ENCODE results near the gene TMEM163.

DNA sequence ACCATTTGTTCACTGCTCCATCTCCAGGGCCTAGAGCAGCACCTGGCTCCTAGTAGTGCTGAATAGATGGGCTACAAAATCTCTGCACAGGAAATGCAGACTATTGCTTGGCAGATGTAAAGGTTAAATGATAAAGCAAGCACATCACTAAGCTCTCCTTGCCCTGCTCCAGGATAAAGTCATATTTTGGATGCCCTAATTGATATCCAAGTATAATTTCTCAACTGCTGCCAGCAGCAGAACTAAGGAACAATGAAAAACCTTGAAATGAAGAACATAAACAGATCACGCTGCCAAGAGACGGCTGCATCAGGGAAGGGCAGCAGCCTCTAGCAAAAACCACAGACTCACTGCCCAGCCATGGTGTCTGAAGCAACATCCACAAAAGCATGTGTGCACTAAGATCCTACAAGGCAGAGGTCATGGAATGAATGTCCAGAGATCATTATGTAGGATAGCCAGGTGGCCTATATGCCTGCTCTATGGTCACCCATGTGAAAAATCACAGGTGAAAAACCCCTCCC, 134.7 kb downstream of the TMEM163 start:
- no peak for TF ChIP-seq CTCF (tag by site-specific recombination; IDR thresholded peaks at IDR 0.05)
- TF ChIP-seq PBX3 (CRISPR knock-in tag; IDR thresholded peaks at IDR 0.05), result no peak
- no peak for TF ChIP-seq ZFP41 (tag by site-specific recombination; IDR thresholded peaks at IDR 0.05; ENCODE audit: borderline replicate concordance)
- no peak for TF ChIP-seq PRDM10 (tag by site-specific recombination; IDR thresholded peaks at IDR 0.05)
- no peak for TF ChIP-seq SETDB1 (IDR thresholded peaks at IDR 0.05; ENCODE audit: insufficient read length, low read length)
- TF ChIP-seq ZSCAN23 (tag by site-specific recombination; IDR thresholded peaks at IDR 0.05), result no peak
- no peak for TF ChIP-seq ZNF174 (tag by site-specific recombination; IDR thresholded peaks at IDR 0.05)
- TF ChIP-seq ZNF791 (tag by site-specific recombination; IDR thresholded peaks at IDR 0.05), result no peak
- TF ChIP-seq ZNF274 (IDR thresholded peaks at IDR 0.05; ENCODE audit: low read length), result no peak
- no peak for TF ChIP-seq ZNF274 (tag by site-specific recombination; IDR thresholded peaks at IDR 0.05; ENCODE audit: borderline replicate concordance)
- TF ChIP-seq ZNF514 (tag by site-specific recombination; IDR thresholded peaks at IDR 0.05), result no peak
